Gastrocnemius medialis (tissue), 4 donors: ENCODE measurements around the gene SESTD1. TPM values are rescaled to one million over a fixed set of nuclear protein-coding genes. Genes with fewer than 3 reads are reported as not detected.

Source experiments
- ATAC-seq, 2 donors: fragments of 150-250 bp; one replicate each; pipeline ENCODE4 v1.9.1; 2016
- DNase-seq, 2 donors: peaks; one replicate each; pipeline ENCODE4 v3.0.0-alpha.2; 2019
- H3K27ac ChIP-seq, 4 donors: fragments of 200-600 bp; sonication (generic); 1 replicate in 1 of 4; 2 replicates in 3 of 4; pipeline ENCODE4 v1.5.1; 2016 to 2018; ENCODE audit warnings: mild to moderate bottlenecking in 2 of 4, moderate library complexity in 1 of 4
- H3K27me3 ChIP-seq, 3 donors: fragments of 200-600 bp; sonication (generic) in 2 of 3; 1 replicate in 1 of 3; 2 replicates in 2 of 3; pipeline versions ENCODE4 v1.5.1 to v1.6.0; 2016 to 2019; ENCODE audit warnings: mild to moderate bottlenecking in 1 of 3, moderate library complexity in 1 of 3
- H3K36me3 ChIP-seq, 2 donors: fragments of 200-600 bp; sonication (generic) in 1 of 2; one replicate each; pipeline ENCODE4 v1.5.1; 2017 to 2018
- H3K4me1 ChIP-seq, 2 donors: fragments of 200-600 bp; sonication (generic) in 1 of 2; one replicate each; pipeline ENCODE4 v1.5.1; 2016 to 2017; ENCODE audit warnings: mild to moderate bottlenecking in 2 of 2
- H3K4me3 ChIP-seq, 4 donors: fragments of 200-600 bp; sonication (generic) in 3 of 4; 1 replicate in 1 of 4; 2 replicates in 3 of 4; pipeline ENCODE4 v1.5.1; 2016 to 2019; ENCODE audit warnings: mild to moderate bottlenecking in 2 of 4
- H3K9me3 ChIP-seq, 3 donors: fragments of 200-600 bp; sonication (generic) in 2 of 3; 1 replicate in 1 of 3; 2 replicates in 2 of 3; pipeline ENCODE4 v1.5.1; 2016 to 2019
- POLR2A ChIP-seq, 2 donors: fragments of 450-650 bp; IDR thresholded peaks; one replicate each; pipeline ENCODE4 v1.6.1; 2017; ENCODE audit warnings: antibody characterized with exemption in 2 of 2, mild to moderate bottlenecking in 2 of 2, moderate library complexity in 2 of 2
- in situ Hi-C, 4 donors: fragments of 200-750 bp; cut with MboI; loops; one replicate each; pipeline versions ENCODE4 v1.15.0 to v1.8.0; 2017; ENCODE audit warnings: low sequenced_read_pairs in 4 of 4
- intact Hi-C: fragments of 100-400 bp; cut with DNase I; formaldehyde crosslinking; loops from one replicate; pipeline ENCODE4 v1.15.1; 2023; ENCODE audit warnings: low total_unique reads
- total RNA-seq, 4 donors: library from RNA; depleted of rRNA; stranded (reverse); fragments of >200 nt; gene quantifications; one replicate each; pipeline versions ENCODE4 v1.1.0 to v1.2.3, GENCODE V29; 2016
- TF ChIP-seq, protein P1 (sequence below), 5 experiments: fragments of 450-650 bp in 3 of 5; fragments of 200-600 bp in 2 of 5; sonication (generic) in 2 of 5; IDR thresholded peaks in 4 of 5; conservative IDR thresholded peaks in 1 of 5; 1 replicate in 4 of 5; 2 replicates in 1 of 5; pipeline ENCODE4 v1.5.1; 2016 to 2019; ENCODE audit warnings: antibody characterized with exemption in 5 of 5, mild to moderate bottlenecking in 3 of 5, moderate library complexity in 3 of 5

Gene SESTD1
- total RNA-seq, 4 donors from 2014 or later = 4.1 to 11.0 (median 8.6) TPM

DNA sequence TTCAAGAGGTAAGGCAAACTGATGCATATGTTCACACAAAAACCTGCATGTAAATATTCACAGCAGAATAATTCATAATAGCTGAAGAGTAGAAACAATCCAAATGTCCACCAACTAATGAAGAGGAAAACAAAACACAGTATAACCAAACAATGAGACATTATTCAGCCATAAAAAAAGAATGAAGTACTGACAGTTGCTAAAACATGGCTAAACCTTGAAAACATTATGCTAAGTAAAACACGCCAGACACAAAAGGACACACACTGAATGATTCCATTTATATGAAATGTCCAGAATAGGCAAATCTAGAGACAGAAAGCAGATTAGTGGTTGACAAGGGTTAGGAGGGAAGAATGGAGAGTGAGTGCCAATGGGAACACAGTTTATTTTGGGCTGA is 86.9 kb downstream of the SESTD1 start:
- Histone ChIP-seq H3K36me3 (peaks cover 0 to 6% of the 10 kb centered on the region in 2 donors), H3K4me1 (no peaks in the 10 kb centered on the region), H3K9me3 (no peaks in the 10 kb centered on the region), H3K27ac (no peak overlapping the region), H3K27me3 (no peaks in the 10 kb centered on the region), H3K4me3 (no peak overlapping the region)
- intact Hi-C loops (no loop called here), in situ Hi-C loops (no loop called here)
- DNase-seq (no peak), ATAC-seq (no peak)
- TF ChIP-seq POLR2A (IDR thresholded peaks at IDR 0.05) = no peak
- TF ChIP-seq, protein P1, sequence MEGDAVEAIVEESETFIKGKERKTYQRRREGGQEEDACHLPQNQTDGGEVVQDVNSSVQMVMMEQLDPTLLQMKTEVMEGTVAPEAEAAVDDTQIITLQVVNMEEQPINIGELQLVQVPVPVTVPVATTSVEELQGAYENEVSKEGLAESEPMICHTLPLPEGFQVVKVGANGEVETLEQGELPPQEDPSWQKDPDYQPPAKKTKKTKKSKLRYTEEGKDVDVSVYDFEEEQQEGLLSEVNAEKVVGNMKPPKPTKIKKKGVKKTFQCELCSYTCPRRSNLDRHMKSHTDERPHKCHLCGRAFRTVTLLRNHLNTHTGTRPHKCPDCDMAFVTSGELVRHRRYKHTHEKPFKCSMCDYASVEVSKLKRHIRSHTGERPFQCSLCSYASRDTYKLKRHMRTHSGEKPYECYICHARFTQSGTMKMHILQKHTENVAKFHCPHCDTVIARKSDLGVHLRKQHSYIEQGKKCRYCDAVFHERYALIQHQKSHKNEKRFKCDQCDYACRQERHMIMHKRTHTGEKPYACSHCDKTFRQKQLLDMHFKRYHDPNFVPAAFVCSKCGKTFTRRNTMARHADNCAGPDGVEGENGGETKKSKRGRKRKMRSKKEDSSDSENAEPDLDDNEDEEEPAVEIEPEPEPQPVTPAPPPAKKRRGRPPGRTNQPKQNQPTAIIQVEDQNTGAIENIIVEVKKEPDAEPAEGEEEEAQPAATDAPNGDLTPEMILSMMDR (IDR thresholded peaks at IDR 0.05 in 4 of 5, conservative IDR thresholded peaks at IDR 0.05 in 1 of 5) = no peak

DNA sequence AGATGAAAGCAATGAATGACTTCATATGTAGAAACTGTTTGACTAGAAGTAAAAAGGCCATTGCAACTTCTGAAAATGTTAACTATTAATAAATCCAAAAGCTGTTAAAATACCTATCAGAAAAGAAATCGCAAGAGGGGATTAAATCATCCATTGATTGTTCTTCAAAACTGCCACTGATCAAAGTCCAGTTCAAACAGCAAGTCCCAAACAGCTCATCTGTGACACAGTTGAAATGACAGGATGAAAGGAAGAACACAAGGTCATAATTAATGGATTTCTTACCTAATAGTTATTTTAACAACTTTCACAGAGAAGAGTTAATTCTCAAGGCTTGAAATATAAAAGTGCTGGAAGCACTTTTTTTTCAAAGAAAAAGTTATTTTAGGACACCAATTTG is 90.4 kb downstream of the SESTD1 start:
- intact Hi-C loops = no loop called here
- Histone ChIP-seq H3K4me1 (no peaks in the 10 kb centered on the region), H3K4me3 (no peak overlapping the region), H3K9me3 (no peaks in the 10 kb centered on the region), H3K27me3 (no peaks in the 10 kb centered on the region), H3K36me3 (peaks cover 0 to 6% of the 10 kb centered on the region in 2 donors), H3K27ac (no peak overlapping the region)
- no peak for TF ChIP-seq POLR2A (IDR thresholded peaks at IDR 0.05)
- TF ChIP-seq, protein P1 (IDR thresholded peaks at IDR 0.05 in 4 of 5, conservative IDR thresholded peaks at IDR 0.05 in 1 of 5) = no peak
- DNase-seq = no peak
- in situ Hi-C loops = no loop called here
- ATAC-seq = no peak

GRCh38 chr2:179172894-179173293 is 91.7 kb downstream of the SESTD1 start:
- Histone ChIP-seq H3K27me3 (no peaks in the 10 kb centered on the region), H3K36me3 (peaks cover 0 to 6% of the 10 kb centered on the region in 2 donors), H3K4me1 (no peaks in the 10 kb centered on the region), H3K27ac (no peak overlapping the region), H3K4me3 (no peak overlapping the region), H3K9me3 (no peaks in the 10 kb centered on the region)
- no peak for ATAC-seq
- TF ChIP-seq, protein P1 (IDR thresholded peaks at IDR 0.05 in 4 of 5, conservative IDR thresholded peaks at IDR 0.05 in 1 of 5) = no peak
- no peak for TF ChIP-seq POLR2A (IDR thresholded peaks at IDR 0.05)
- DNase-seq = no peak
- in situ Hi-C loops (no loop called here), intact Hi-C loops (no loop called here)

- ATAC-seq (no peak), DNase-seq (no peak)
- Histone ChIP-seq H3K36me3 (peaks cover 0 to 6% of the 10 kb centered on the region in 2 donors), H3K9me3 (no peaks in the 10 kb centered on the region), H3K27ac (no peak overlapping the region), H3K27me3 (no peaks in the 10 kb centered on the region), H3K4me3 (no peak overlapping the region), H3K4me1 (no peaks in the 10 kb centered on the region)
- no peak for TF ChIP-seq POLR2A (IDR thresholded peaks at IDR 0.05)
- TF ChIP-seq, protein P1 (IDR thresholded peaks at IDR 0.05 in 4 of 5, conservative IDR thresholded peaks at IDR 0.05 in 1 of 5) = no peak
- intact Hi-C loops = no loop called here
- in situ Hi-C loops = no loop called here
These were observed 93.3 kb downstream of the SESTD1 start for GRCh38 chr2:179171371-179171770.

DNA sequence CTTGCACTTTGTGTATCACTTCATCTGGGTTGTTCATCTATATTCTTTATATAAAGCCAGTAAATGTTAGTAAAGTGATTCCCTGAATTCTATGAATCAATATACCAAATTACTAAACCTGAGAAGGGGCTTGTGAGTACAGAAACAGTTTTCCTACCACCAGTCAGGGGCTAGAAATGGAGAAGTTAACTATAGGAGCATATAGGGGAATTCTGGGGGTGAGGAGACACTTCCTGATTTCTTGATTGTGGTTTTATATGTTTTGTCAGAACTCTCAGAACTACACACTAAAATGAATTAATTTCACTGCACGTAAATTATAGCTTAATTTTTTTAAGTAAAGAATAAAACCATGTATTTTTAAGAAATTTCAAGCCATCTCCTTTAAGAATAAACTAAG is 93.7 kb downstream of the SESTD1 start:
- H3K36me3 ChIP-seq = peaks cover 0 to 5% of the 10 kb centered on the region in 2 donors
- ATAC-seq = no peak
- TF ChIP-seq POLR2A (IDR thresholded peaks at IDR 0.05) = no peak
- TF ChIP-seq, protein P1 (IDR thresholded peaks at IDR 0.05 in 4 of 5, conservative IDR thresholded peaks at IDR 0.05 in 1 of 5) = no peak
- intact Hi-C loops (no loop called here), in situ Hi-C loops (no loop called here)
- no peaks in the 10 kb centered on the region for H3K4me1 ChIP-seq
- no peak overlapping the region for H3K27ac ChIP-seq
- H3K9me3 ChIP-seq = no peaks in the 10 kb centered on the region
- H3K27me3 ChIP-seq = no peaks in the 10 kb centered on the region
- no peak for DNase-seq
- H3K4me3 ChIP-seq = no peak overlapping the region
